Caco-2 (cell line): Measurements from ENCODE around the gene PIK3CG. TPM values are rescaled to one million over a fixed set of nuclear protein-coding genes. Genes with fewer than 3 reads are reported as not detected.

Experiments
- BruUV-seq: library from RNA; stranded (reverse); fragments of 400-500 nt; replicated peaks from 2 replicates; lab custom pipeline; 2021; lab: Mats Ljungman, UMichigan
- CTCF ChIA-PET: fragments of 300-600 bp; sonication (Branson Sonifier 250); formaldehyde crosslinking; loops from one replicate; lab custom pipeline; 2022; ENCODE audit warnings: antibody characterized with exemption; lab: Charles Lee
- POLR2A ChIA-PET: fragments of 300-600 bp; sonication (Branson Sonifier 250); formaldehyde crosslinking; loops from one replicate; lab custom pipeline; 2022; ENCODE audit warnings: antibody characterized with exemption; lab: Charles Lee
- DNase-seq, 2 experiments: peaks; one replicate each; pipeline versions ENCODE4 v3.0.0 to v3.0.0-alpha.2; 2020 to 2022
- H3K27me3 ChIP-seq: replicated peaks from 2 replicates; pipeline ENCODE4 v1.6.0; 2011; ENCODE audit warnings: low read length; ENCODE audit not compliant: control insufficient read depth, insufficient read depth
- H3K36me3 ChIP-seq: 2 replicates; pipeline ENCODE4 v1.5.1; 2011; ENCODE audit warnings: low read length; ENCODE audit not compliant: control insufficient read depth, insufficient read depth
- H3K4me1 ChIP-seq: fragments of 250-450 bp; sonication (Bioruptor Pico); 2 replicates; pipeline ENCODE4 v1.5.1; 2020; ENCODE audit warnings: mild to moderate bottlenecking
- H3K4me3 ChIP-seq: 2 replicates; pipeline ENCODE4 v1.5.1; 2011; ENCODE audit warnings: low read depth, mild to moderate bottlenecking, control low read depth, low read length
- H3K9me3 ChIP-seq: fragments of 250-450 bp; sonication (Bioruptor Pico); 2 replicates; pipeline ENCODE4 v1.5.1; 2020; ENCODE audit warnings: mild to moderate bottlenecking, moderate library complexity
- H3K27ac Mint-ChIP-seq: one replicate; pipeline ENCODE4 v1.8.0; 2022; ENCODE audit warnings: mixed read lengths; ENCODE audit not compliant: unreplicated experiment
- H3K27me3 Mint-ChIP-seq: one replicate; pipeline ENCODE4 v1.8.0; 2022; ENCODE audit warnings: mixed read lengths; ENCODE audit not compliant: insufficient read depth, unreplicated experiment
- H3K36me3 Mint-ChIP-seq: one replicate; pipeline ENCODE4 v1.8.0; 2022; ENCODE audit warnings: mild to moderate bottlenecking, mixed read lengths; ENCODE audit not compliant: insufficient read depth, unreplicated experiment
- H3K4me1 Mint-ChIP-seq: one replicate; pipeline ENCODE4 v1.8.0; 2022; ENCODE audit warnings: low read depth, mixed read lengths; ENCODE audit not compliant: unreplicated experiment
- H3K4me3 Mint-ChIP-seq: one replicate; pipeline ENCODE4 v1.8.0; 2022; ENCODE audit warnings: mild to moderate bottlenecking, moderate library complexity, mixed read lengths; ENCODE audit not compliant: unreplicated experiment
- H3K9me3 Mint-ChIP-seq: one replicate; pipeline ENCODE4 v1.8.0; 2022; ENCODE audit warnings: mixed read lengths; ENCODE audit not compliant: unreplicated experiment
- CTCF ChIP-seq, 2 experiments: fragments of 200-600 bp in 1 of 2; IDR thresholded peaks; 1 replicate in 1 of 2; 2 replicates in 1 of 2; pipeline versions ENCODE4 v1.5.1 to v1.8.0; 2011 to 2022; ENCODE audit warnings: antibody characterized with exemption in 1 of 2, control low read depth in 1 of 2, inconsistent platforms in 1 of 2, low read depth in 1 of 2, low read length in 1 of 2, mild to moderate bottlenecking in 1 of 2, moderate library complexity in 1 of 2; ENCODE audit not compliant: insufficient read depth in 1 of 2, severe bottlenecking in 1 of 2, unreplicated experiment in 1 of 2
- intact Hi-C: fragments of 100-400 bp; cut with micrococcal nuclease; formaldehyde crosslinking; loops from one replicate; pipeline ENCODE4 v1.10.0; 2022; ENCODE audit not compliant: unreplicated experiment
- total RNA-seq: library from RNA; stranded (reverse); gene quantifications from 2 replicates; pipeline ENCODE4 v1.2.3, GENCODE V29; 2022

Gene PIK3CG
- total RNA-seq, 1 experiment from 2014 or later = not detected

GRCh38 chr7:106866298-106867281, 1.5 kb downstream of the PIK3CG start:
- Histone ChIP-seq H3K4me3 (no peak overlapping the region), H3K27me3 (no peaks in the 10 kb centered on the region), H3K36me3 (no peaks in the 10 kb centered on the region), H3K9me3 (no peaks in the 10 kb centered on the region), H3K4me1 (no peaks in the 10 kb centered on the region)
- DNase-seq = no peak
- BruUV-seq = no TSS peak
- intact Hi-C loops = no loop called here
- H3K27ac Mint-ChIP-seq = no peak overlapping the region
- H3K9me3 Mint-ChIP-seq = no peaks in the 10 kb centered on the region
- CTCF ChIA-PET = no interaction called here
- no peak for TF ChIP-seq CTCF (IDR thresholded peaks at IDR 0.05; ENCODE audit: insufficient read depth in 1 of 2, low read depth in 1 of 2, low read length in 1 of 2, severe bottlenecking in 1 of 2, unreplicated experiment in 1 of 2)
- H3K4me1 Mint-ChIP-seq = no peaks in the 10 kb centered on the region
- no peak overlapping the region for H3K4me3 Mint-ChIP-seq
- peaks cover 19% of the 10 kb centered on the region for H3K27me3 Mint-ChIP-seq
- H3K36me3 Mint-ChIP-seq = no peaks in the 10 kb centered on the region
- POLR2A ChIA-PET = no interaction called here

GRCh38 chr7:106867641-106868351, 2.7 kb downstream of the PIK3CG start:
- no peak overlapping the region for H3K27ac Mint-ChIP-seq
- no peak overlapping the region for H3K4me3 Mint-ChIP-seq
- H3K4me1 Mint-ChIP-seq = no peaks in the 10 kb centered on the region
- H3K27me3 Mint-ChIP-seq = peaks cover 15% of the 10 kb centered on the region
- POLR2A ChIA-PET = no interaction called here
- H3K9me3 Mint-ChIP-seq = no peaks in the 10 kb centered on the region
- no peaks in the 10 kb centered on the region for H3K9me3 ChIP-seq
- no peaks in the 10 kb centered on the region for H3K4me1 ChIP-seq
- no TSS peak for BruUV-seq
- no peak for TF ChIP-seq CTCF (IDR thresholded peaks at IDR 0.05; ENCODE audit: insufficient read depth in 1 of 2, low read depth in 1 of 2, low read length in 1 of 2, severe bottlenecking in 1 of 2, unreplicated experiment in 1 of 2)
- H3K4me3 ChIP-seq = no peak overlapping the region
- no peaks in the 10 kb centered on the region for H3K36me3 Mint-ChIP-seq
- H3K36me3 ChIP-seq = no peaks in the 10 kb centered on the region
- H3K27me3 ChIP-seq = no peaks in the 10 kb centered on the region
- CTCF ChIA-PET = no interaction called here
- DNase-seq = no peak
- intact Hi-C loops = no loop called here

- Mint-ChIP-seq H3K27me3 (peaks cover 12% of the 10 kb centered on the region), H3K9me3 (no peaks in the 10 kb centered on the region), H3K4me1 (no peaks in the 10 kb centered on the region), H3K4me3 (no peak overlapping the region), H3K27ac (no peak overlapping the region), H3K36me3 (no peaks in the 10 kb centered on the region)
- intact Hi-C loops = no loop called here
- ChIA-PET CTCF (no interaction called here), POLR2A (no interaction called here)
- Histone ChIP-seq H3K9me3 (no peaks in the 10 kb centered on the region), H3K27me3 (no peaks in the 10 kb centered on the region), H3K4me3 (no peak overlapping the region), H3K4me1 (no peaks in the 10 kb centered on the region), H3K36me3 (no peaks in the 10 kb centered on the region)
- no peak for DNase-seq
- BruUV-seq = no TSS peak
- TF ChIP-seq CTCF (IDR thresholded peaks at IDR 0.05; ENCODE audit: insufficient read depth in 1 of 2, low read depth in 1 of 2, low read length in 1 of 2, severe bottlenecking in 1 of 2, unreplicated experiment in 1 of 2) = no peak
Measured at GRCh38 chr7:106868364-106868763, 3.3 kb downstream of the PIK3CG start.
